IMR-90 (cell line): ENCODE results near the gene UTP4.

Experiments used
- BHLHE40 ChIP-seq: fragments of 150-350 bp; IDR thresholded peaks from 2 replicates; pipeline ENCODE4 v1.6.1; 2016; ENCODE audit warnings: mild to moderate bottlenecking, low read depth, low read length
- CTCF ChIP-seq: conservative IDR thresholded peaks from 2 replicates; pipeline ENCODE4 v1.5.1; 2012; ENCODE audit warnings: mild to moderate bottlenecking, low read depth, low read length, improper control_type of control experiment
- POLR2A ChIP-seq: IDR thresholded peaks from 2 replicates; pipeline ENCODE4 v1.6.1; 2012; ENCODE audit warnings: mild to moderate bottlenecking, low read depth, low read length
- RAD21 ChIP-seq: IDR thresholded peaks from 2 replicates; pipeline ENCODE4 v1.6.1; 2012; ENCODE audit warnings: low read length, improper control_type of control experiment
- RFX5 ChIP-seq: IDR thresholded peaks from 2 replicates; pipeline ENCODE4 v1.8.0; 2012; ENCODE audit warnings: low read depth, mild to moderate bottlenecking, low read length, moderate library complexity
- USF2 ChIP-seq: fragments of 150-350 bp; IDR thresholded peaks from 2 replicates; pipeline ENCODE4 v1.6.1; 2017; ENCODE audit warnings: mild to moderate bottlenecking, antibody characterized with exemption, low read length, low read depth

GRCh38 chr16:69116906-69117305, 15.5 kb upstream of the UTP4 start:
- no peak for TF ChIP-seq CTCF
- no peak for TF ChIP-seq POLR2A
- no peak for TF ChIP-seq BHLHE40
- no peak for TF ChIP-seq USF2
- no peak for TF ChIP-seq RAD21
- no peak for TF ChIP-seq RFX5
